Trophoblast cell (in vitro differentiated cells and primary cell): Measurements from ENCODE around the gene PET100. TPM values are rescaled to one million over a fixed set of nuclear protein-coding genes. Genes with fewer than 3 reads are reported as not detected.

ENCODE experiments used
- DNase-seq, 2 donors: peaks; one replicate each; pipeline ENCODE4 v3.0.0-alpha.2; 2016
- H2AFZ ChIP-seq: 2 replicates; pipeline ENCODE4 v1.6.1; 2013; ENCODE audit warnings: low read length, moderate library complexity, mild to moderate bottlenecking; ENCODE audit not compliant: insufficient read depth, poor library complexity
- H2AK5ac ChIP-seq: 2 replicates; pipeline ENCODE4 v1.6.1; 2013; ENCODE audit warnings: mild to moderate bottlenecking, low read length
- H2BK120ac ChIP-seq: 2 replicates; pipeline ENCODE4 v1.6.1; 2013; ENCODE audit warnings: low read length, mild to moderate bottlenecking, moderate library complexity; ENCODE audit not compliant: insufficient read depth, poor library complexity
- H2BK12ac ChIP-seq: 2 replicates; pipeline ENCODE4 v1.6.1; 2013; ENCODE audit warnings: mild to moderate bottlenecking, low read length, moderate library complexity
- H2BK5ac ChIP-seq: 2 replicates; pipeline ENCODE4 v1.6.1; 2013; ENCODE audit warnings: low read length, low read depth, moderate library complexity, mild to moderate bottlenecking; ENCODE audit not compliant: poor library complexity
- H3K14ac ChIP-seq: 2 replicates; pipeline ENCODE4 v1.6.1; 2013; ENCODE audit warnings: mild to moderate bottlenecking, low read length
- H3K18ac ChIP-seq: 2 replicates; pipeline ENCODE4 v1.6.1; 2013; ENCODE audit warnings: mild to moderate bottlenecking, low read length
- H3K23ac ChIP-seq: 2 replicates; pipeline ENCODE4 v1.6.1; 2013; ENCODE audit warnings: low read length
- H3K27ac ChIP-seq: 2 replicates; pipeline ENCODE4 v1.5.1; 2013; ENCODE audit warnings: low read depth, mild to moderate bottlenecking, inconsistent platforms, low read length, moderate library complexity
- H3K27me3 ChIP-seq: 2 replicates; pipeline ENCODE4 v1.6.1; 2013; ENCODE audit warnings: inconsistent platforms, mild to moderate bottlenecking, low read length, moderate library complexity; ENCODE audit not compliant: insufficient read depth
- H3K36me3 ChIP-seq, 2 experiments: 1 replicate in 1 of 2; 2 replicates in 1 of 2; pipeline ENCODE4 v1.6.1; 2013; ENCODE audit warnings: low read length in 2 of 2, mild to moderate bottlenecking in 2 of 2, moderate library complexity in 1 of 2; ENCODE audit not compliant: insufficient read depth in 2 of 2, control insufficient read depth in 1 of 2
- H3K4ac ChIP-seq: 2 replicates; pipeline ENCODE4 v1.6.1; 2013; ENCODE audit warnings: low read depth, mild to moderate bottlenecking, low read length, moderate library complexity
- H3K4me1 ChIP-seq, 2 experiments: 1 replicate in 1 of 2; 2 replicates in 1 of 2; pipeline ENCODE4 v1.6.1; 2013; ENCODE audit warnings: low read length in 2 of 2, mild to moderate bottlenecking in 2 of 2, moderate library complexity in 1 of 2; ENCODE audit not compliant: insufficient read depth in 2 of 2, control insufficient read depth in 1 of 2
- H3K4me2 ChIP-seq: 2 replicates; pipeline ENCODE4 v1.6.1; 2013; ENCODE audit warnings: inconsistent platforms, mild to moderate bottlenecking, low read length, moderate library complexity
- H3K4me3 ChIP-seq: 2 replicates; pipeline ENCODE4 v1.5.1; 2013; ENCODE audit warnings: mild to moderate bottlenecking, low read depth, low read length, inconsistent platforms
- H3K79me1 ChIP-seq: one replicate; pipeline ENCODE4 v1.6.1; 2013; ENCODE audit warnings: low read length
- H3K79me2 ChIP-seq: 2 replicates; pipeline ENCODE4 v1.6.1; 2013; ENCODE audit warnings: low read length, mild to moderate bottlenecking; ENCODE audit not compliant: control insufficient read depth, insufficient read depth, poor library complexity
- H3K9ac ChIP-seq: 2 replicates; pipeline ENCODE4 v1.6.1; 2013; ENCODE audit warnings: mild to moderate bottlenecking, low read length
- H3K9me3 ChIP-seq: 2 replicates; pipeline ENCODE4 v1.6.1; 2013; ENCODE audit warnings: low read depth, mild to moderate bottlenecking, control low read depth, inconsistent platforms, low read length; ENCODE audit not compliant: insufficient read depth
- H4K12ac ChIP-seq: 2 replicates; pipeline ENCODE4 v1.6.1; 2013; ENCODE audit warnings: low read depth, mild to moderate bottlenecking, low read length, moderate library complexity
- H4K8ac ChIP-seq: 2 replicates; pipeline ENCODE4 v1.6.1; 2013; ENCODE audit warnings: low read depth, mild to moderate bottlenecking, low read length, moderate library complexity
- H4K91ac ChIP-seq: one replicate; pipeline ENCODE4 v1.6.1; 2013; ENCODE audit warnings: low read depth, mild to moderate bottlenecking, low read length, moderate library complexity
- WGBS: extraction: QIAGEN DNeasy Blood & Tissue Kit; methylation state at CpG from one replicate; pipeline ENCODE4 v1.1.7; 2013; ENCODE audit warnings: missing lambda C conversion rate; ENCODE audit not compliant: insufficient read length, insufficient coverage; ENCODE audit errors: extremely low coverage; 5-methylcytosine and 5-hydroxymethylcytosine counted together
- polyA plus RNA-seq: library from polyadenylated mRNA; stranded (reverse); fragments of 200-250 nt; gene quantifications from 2 replicates; pipeline ENCODE4 v1.2.3, GENCODE V29; 2013

Gene PET100
- 433 and 469 TPM in 2 replicates for polyA plus RNA-seq

GRCh38 chr19:7629347-7630054, at the start of gene PET100, which contains the start of gene XAB2:
TSS of gene PET100 (plus strand) at chr19:7629793. CDS start at chr19:7629834, 41 bp downstream.
TSS of gene XAB2 (minus strand) at chr19:7629545. CDS start at chr19:7629527, 18 bp downstream.
- WGBS, result no CpG with 5 or more reads among the region's 40 CpGs
- H3K14ac ChIP-seq, result peak within 1 kb of the TSS; percentile 59
- H3K27me3 ChIP-seq, result no peaks in the 10 kb centered on the region
- H3K36me3 ChIP-seq, result peaks cover 35 to 40% of the 10 kb centered on the region in 2 experiments
- peaks cover 4% of the 10 kb centered on the region for H3K9me3 ChIP-seq
- H2AK5ac ChIP-seq, result peak within 1 kb of the TSS; percentile 32
- peak within 1 kb of the TSS; percentile 39 for H2BK120ac ChIP-seq
- H3K4me2 ChIP-seq, result peak within 1 kb of the TSS; percentile 97
- H2BK12ac ChIP-seq, result no peak within 1 kb of the TSS
- H3K4me1 ChIP-seq, result peaks cover 11% of the 10 kb centered on the region in 2 experiments
- H3K9ac ChIP-seq, result peak within 1 kb of the TSS; percentile 95
- H3K4me3 ChIP-seq, result peak within 1 kb of the TSS; percentile 93
- H3K18ac ChIP-seq, result peak within 1 kb of the TSS; percentile 56
- peak within 1 kb of the TSS; percentile 93 for H3K4ac ChIP-seq
- peak; percentile 98 to 99 for DNase-seq
- peaks cover 2% of the 10 kb centered on the region for H3K79me1 ChIP-seq
- H2BK5ac ChIP-seq, result peak within 1 kb of the TSS; percentile 15
- peak within 1 kb of the TSS; percentile 55 for H2AFZ ChIP-seq
- peak within 1 kb of the TSS; percentile 84 for H4K8ac ChIP-seq
- H3K23ac ChIP-seq, result no peak within 1 kb of the TSS
- H4K12ac ChIP-seq, result peak within 1 kb of the TSS; percentile 67
- peak within 1 kb of the TSS; percentile 79 for H4K91ac ChIP-seq
- H3K79me2 ChIP-seq, result peaks cover 21% of the 10 kb centered on the region
- H3K27ac ChIP-seq, result no peak within 1 kb of the TSS

DNA sequence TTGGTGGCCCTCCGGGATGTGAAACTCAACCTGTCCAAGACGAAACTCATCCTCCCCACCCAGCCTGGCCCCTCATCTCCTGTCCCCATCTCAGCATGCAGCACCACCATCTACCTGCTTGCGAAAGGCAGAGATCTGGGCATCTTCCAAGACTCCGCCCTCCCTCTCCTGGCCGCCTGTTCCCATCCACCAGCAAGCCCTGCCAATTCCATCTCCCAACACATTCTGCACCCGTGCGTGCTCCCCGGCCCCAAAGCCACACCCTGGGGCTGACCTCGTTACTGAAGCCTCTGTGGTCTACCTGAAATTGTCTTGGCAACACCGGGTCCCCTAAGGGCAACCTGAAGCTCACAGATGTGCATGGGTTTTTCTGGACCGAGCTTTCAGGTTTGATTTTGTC, 47.1 kb upstream of the PET100 start:
- H3K18ac ChIP-seq, result no peak overlapping the region
- no peak overlapping the region for H4K12ac ChIP-seq
- H3K36me3 ChIP-seq, result no peaks in the 10 kb centered on the region
- H3K4ac ChIP-seq, result no peak overlapping the region
- H3K79me1 ChIP-seq, result no peaks in the 10 kb centered on the region
- no peak overlapping the region for H2BK12ac ChIP-seq
- H3K4me1 ChIP-seq, result no peaks in the 10 kb centered on the region
- no peaks in the 10 kb centered on the region for H3K79me2 ChIP-seq
- no peak overlapping the region for H2BK5ac ChIP-seq
- H3K9me3 ChIP-seq, result no peaks in the 10 kb centered on the region
- no peak overlapping the region for H3K23ac ChIP-seq
- no peak overlapping the region for H2BK120ac ChIP-seq
- no CpG with 5 or more reads among the region's 11 CpGs for WGBS
- no peak overlapping the region for H3K9ac ChIP-seq
- no peak overlapping the region for H4K8ac ChIP-seq
- H4K91ac ChIP-seq, result no peak overlapping the region
- H2AFZ ChIP-seq, result no peak overlapping the region
- no peaks in the 10 kb centered on the region for H3K27me3 ChIP-seq
- H3K27ac ChIP-seq, result no peak overlapping the region
- no peak overlapping the region for H3K14ac ChIP-seq
- H3K4me2 ChIP-seq, result no peak overlapping the region
- H2AK5ac ChIP-seq, result no peak overlapping the region
- no peak for DNase-seq
- no peak overlapping the region for H3K4me3 ChIP-seq

DNA sequence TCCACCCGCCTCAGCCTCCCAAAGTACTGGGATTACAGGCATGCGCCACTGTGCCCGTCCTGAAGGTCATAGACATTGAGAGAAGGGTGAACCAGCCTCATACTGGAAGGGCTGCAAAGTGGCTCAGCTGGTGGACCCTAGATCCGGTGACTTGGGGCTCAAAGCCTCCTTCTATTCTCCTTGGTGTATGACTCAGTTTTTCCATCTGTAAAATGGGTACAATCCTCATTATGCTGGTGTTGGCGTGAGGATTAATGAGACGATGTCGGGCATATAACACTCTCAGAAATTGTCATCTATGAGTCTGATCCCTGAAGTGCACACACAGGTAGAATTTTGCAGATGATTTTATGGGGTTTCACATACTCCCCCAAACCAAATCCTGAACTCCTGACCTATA, 39.8 kb upstream of the PET100 start:
- no peak overlapping the region for H3K23ac ChIP-seq
- no peak overlapping the region for H2AFZ ChIP-seq
- H4K12ac ChIP-seq, result no peak overlapping the region
- H3K79me2 ChIP-seq, result no peaks in the 10 kb centered on the region
- peak overlapping the region; percentile 43 for H2BK12ac ChIP-seq
- no peaks in the 10 kb centered on the region for H3K36me3 ChIP-seq
- H4K91ac ChIP-seq, result peak overlapping the region; percentile 26
- no peak overlapping the region for H3K9ac ChIP-seq
- H3K79me1 ChIP-seq, result no peaks in the 10 kb centered on the region
- no peak overlapping the region for H2AK5ac ChIP-seq
- H3K27me3 ChIP-seq, result no peaks in the 10 kb centered on the region
- DNase-seq, result no peak
- no peak overlapping the region for H3K18ac ChIP-seq
- no peak overlapping the region for H4K8ac ChIP-seq
- H2BK120ac ChIP-seq, result no peak overlapping the region
- no peaks in the 10 kb centered on the region for H3K9me3 ChIP-seq
- H3K4me2 ChIP-seq, result no peak overlapping the region
- WGBS, result no CpG with 5 or more reads among the region's 7 CpGs
- no peak overlapping the region for H3K4ac ChIP-seq
- H3K4me1 ChIP-seq, result peaks cover 10 to 11% of the 10 kb centered on the region in 2 experiments
- H3K4me3 ChIP-seq, result no peak overlapping the region
- H3K14ac ChIP-seq, result no peak overlapping the region
- no peak overlapping the region for H3K27ac ChIP-seq
- H2BK5ac ChIP-seq, result no peak overlapping the region

DNA sequence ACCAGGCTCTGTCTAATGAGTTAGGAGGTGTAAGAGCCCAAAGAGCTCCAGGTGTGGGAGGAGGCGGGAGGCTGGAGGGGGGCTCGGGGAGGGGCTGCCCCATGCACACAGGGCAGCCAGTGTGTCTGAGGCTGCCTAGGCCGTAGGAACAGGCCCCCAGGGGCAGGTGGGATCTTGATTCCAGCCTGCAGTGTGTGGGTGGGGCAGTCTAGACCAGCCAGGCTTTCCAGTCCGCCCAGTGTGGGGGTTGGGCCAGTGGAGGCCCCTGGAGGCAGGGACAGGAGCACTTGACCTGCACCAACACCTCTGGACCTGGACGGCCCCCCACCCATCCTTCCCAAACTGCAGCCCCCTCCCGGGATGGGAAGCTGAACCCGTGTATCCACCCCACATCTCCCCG, 39.3 kb upstream of the PET100 start:
- Histone ChIP-seq H3K23ac (no peak overlapping the region), H2AK5ac (no peak overlapping the region), H3K4me3 (no peak overlapping the region), H3K4ac (no peak overlapping the region), H3K27me3 (no peaks in the 10 kb centered on the region), H3K4me1 (peaks cover 10 to 11% of the 10 kb centered on the region in 2 experiments), H3K4me2 (peak overlapping the region; percentile 29), H4K8ac (no peak overlapping the region), H3K18ac (no peak overlapping the region), H3K36me3 (no peaks in the 10 kb centered on the region), H2AFZ (no peak overlapping the region), H3K79me2 (no peaks in the 10 kb centered on the region), H2BK12ac (no peak overlapping the region), H2BK120ac (no peak overlapping the region), H2BK5ac (no peak overlapping the region), H3K14ac (no peak overlapping the region), H3K9ac (no peak overlapping the region), H3K9me3 (no peaks in the 10 kb centered on the region), H4K91ac (no peak overlapping the region), H4K12ac (no peak overlapping the region), H3K79me1 (no peaks in the 10 kb centered on the region), H3K27ac (no peak overlapping the region)
- WGBS, result no CpG with 5 or more reads among the region's 8 CpGs
- peak; percentile 56 to 62 for DNase-seq
